Measurements from ENCODE around the gene TNFRSF14. TPM values are rescaled to one million over a fixed set of nuclear protein-coding genes. Genes with fewer than 3 reads are reported as not detected.
"Not testable (repeated sequence)": the region's sequence is repeated elsewhere in the genome, so short reads cannot be mapped to it uniquely, and the experiment has no call there.

Gene TNFRSF14
- total RNA-seq, 1 donor from 2014 or later: 0.61 TPM

DNA sequence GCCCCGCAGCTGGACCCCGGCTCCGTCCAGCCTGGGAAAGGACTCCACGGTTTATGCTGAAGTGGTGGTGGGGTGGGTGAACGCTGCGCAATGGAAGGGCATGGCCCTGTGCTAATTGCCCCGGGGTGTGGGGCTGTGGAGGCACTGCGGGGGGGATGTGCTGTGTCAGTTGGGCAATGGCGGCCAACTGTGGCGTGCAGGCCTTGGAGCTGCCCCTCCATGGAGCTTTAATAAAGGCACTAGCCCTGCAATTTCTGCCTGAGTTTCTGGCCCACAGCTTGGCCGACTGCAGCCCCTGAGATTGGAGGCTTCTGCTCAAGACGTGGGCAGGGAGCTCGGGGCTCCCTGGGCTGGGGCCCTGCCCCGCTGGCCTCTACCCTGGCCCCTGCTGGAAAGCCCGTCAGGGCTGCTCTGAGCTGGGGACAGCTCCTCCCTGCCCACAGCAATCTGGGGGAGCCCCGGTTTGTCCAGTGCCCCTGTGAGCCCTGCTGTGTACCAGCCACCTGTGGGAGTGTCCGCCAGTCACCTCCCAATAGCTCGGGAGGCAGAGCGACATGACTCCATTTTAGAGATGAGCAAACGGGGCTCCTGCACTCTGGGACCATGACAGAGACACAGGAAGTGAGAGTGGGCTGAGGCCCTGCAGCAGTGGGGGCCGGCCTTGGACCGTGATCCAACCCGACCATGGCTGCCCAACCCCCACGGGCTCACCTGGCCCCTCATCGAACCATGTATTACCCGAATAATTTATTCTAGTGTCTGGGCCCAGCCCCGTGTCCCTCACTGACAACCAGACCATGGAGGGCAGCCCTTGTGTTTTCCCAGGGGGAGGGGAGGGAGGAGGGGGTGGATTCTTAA lies 8.7 kb upstream of the TNFRSF14 start:
- H3K27ac Mint-ChIP-seq (ENCODE audit: unreplicated experiment): no peak overlapping the region
- DNase-seq (ENCODE audit: low read depth, low spot score): peak; percentile 24
- H3K4me1 Mint-ChIP-seq: peaks cover 29% of the 10 kb centered on the region
- TF ChIP-seq, protein P1, sequence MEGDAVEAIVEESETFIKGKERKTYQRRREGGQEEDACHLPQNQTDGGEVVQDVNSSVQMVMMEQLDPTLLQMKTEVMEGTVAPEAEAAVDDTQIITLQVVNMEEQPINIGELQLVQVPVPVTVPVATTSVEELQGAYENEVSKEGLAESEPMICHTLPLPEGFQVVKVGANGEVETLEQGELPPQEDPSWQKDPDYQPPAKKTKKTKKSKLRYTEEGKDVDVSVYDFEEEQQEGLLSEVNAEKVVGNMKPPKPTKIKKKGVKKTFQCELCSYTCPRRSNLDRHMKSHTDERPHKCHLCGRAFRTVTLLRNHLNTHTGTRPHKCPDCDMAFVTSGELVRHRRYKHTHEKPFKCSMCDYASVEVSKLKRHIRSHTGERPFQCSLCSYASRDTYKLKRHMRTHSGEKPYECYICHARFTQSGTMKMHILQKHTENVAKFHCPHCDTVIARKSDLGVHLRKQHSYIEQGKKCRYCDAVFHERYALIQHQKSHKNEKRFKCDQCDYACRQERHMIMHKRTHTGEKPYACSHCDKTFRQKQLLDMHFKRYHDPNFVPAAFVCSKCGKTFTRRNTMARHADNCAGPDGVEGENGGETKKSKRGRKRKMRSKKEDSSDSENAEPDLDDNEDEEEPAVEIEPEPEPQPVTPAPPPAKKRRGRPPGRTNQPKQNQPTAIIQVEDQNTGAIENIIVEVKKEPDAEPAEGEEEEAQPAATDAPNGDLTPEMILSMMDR (conservative IDR thresholded peaks at IDR 0.05): no peak
- no peaks in the 10 kb centered on the region for H3K9me3 Mint-ChIP-seq
- peak overlapping the region; percentile 87 for H3K4me3 Mint-ChIP-seq
- H3K36me3 Mint-ChIP-seq (ENCODE audit: low read depth): no peaks in the 10 kb centered on the region
- no peaks in the 10 kb centered on the region for H3K27me3 Mint-ChIP-seq (ENCODE audit: low read depth)

DNA sequence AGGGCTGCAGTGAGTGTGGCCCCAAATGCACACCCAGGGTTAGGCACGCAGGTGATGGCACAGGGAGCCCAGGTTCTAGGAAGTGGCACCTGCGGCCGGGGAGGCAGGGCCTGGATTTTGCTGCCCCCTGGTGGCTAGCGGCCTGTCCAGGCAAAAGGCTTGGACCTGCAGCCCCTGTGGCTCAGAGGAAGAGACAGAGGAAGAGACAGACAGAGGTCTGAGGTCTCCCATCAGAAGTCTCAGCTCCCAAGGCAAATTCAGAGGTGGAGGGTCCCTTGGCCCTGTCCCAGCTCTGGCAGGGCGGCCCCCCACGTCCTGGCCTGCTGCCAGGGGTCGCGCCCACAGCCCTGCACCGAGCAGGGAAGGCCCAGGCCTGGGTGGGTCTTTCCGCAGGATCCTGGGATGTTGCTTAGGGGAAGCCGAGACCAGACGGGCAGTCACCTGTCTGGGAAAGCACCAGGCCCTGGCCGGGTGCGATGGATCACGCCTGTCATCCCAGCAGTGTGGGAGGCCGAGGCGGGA lies 8.0 kb upstream of the TNFRSF14 start:
- H3K4me3 Mint-ChIP-seq: peak overlapping the region; percentile 87
- no peaks in the 10 kb centered on the region for H3K36me3 Mint-ChIP-seq (ENCODE audit: low read depth)
- H3K27ac Mint-ChIP-seq (ENCODE audit: unreplicated experiment): peak overlapping the region; percentile 86

DNA sequence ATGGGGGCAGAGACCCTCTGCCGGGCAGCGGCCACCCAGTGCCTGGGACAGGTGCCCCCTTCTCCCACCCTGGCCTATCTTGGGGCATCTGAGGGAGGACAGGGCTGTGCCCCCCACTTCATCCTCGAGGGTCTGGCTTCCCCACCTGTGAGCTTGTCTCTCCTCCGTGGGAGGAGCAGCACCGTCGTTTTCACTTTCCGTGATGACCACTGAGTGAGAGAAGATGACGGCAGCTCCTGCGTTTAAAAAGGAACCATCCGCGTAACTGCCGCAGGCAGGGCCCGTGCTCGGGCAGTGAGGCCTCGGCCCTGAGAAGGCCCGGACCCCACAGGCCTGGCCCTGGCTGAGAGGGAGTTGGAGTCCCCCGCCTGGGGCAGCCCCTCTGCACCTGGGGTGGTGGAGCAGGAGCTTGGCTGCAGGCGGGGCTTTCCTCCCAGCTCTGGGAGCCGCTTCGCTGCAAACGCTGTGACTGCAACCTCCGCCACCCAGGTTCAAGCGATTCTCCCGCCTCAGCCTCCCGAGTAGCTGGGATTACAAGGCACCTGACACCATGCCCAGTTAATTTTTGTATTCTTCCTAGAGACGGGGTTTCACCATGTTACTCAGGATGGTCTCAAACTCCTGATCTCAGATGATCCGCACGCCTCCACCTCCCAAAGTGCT lies 6.7 kb upstream of the TNFRSF14 start:
- not testable (repeated sequence) for H3K36me3 Mint-ChIP-seq (ENCODE audit: low read depth); H3K27me3 Mint-ChIP-seq (ENCODE audit: low read depth); H3K27ac Mint-ChIP-seq (ENCODE audit: unreplicated experiment); H3K9me3 Mint-ChIP-seq; DNase-seq (ENCODE audit: low read depth, low spot score)
- peak overlapping the region; percentile 31 for H3K4me3 Mint-ChIP-seq
- H3K4me1 Mint-ChIP-seq: peaks cover 22% of the 10 kb centered on the region

More for the DNA sequence above, 8.0 kb upstream of the TNFRSF14 start:
- peak; percentile 75 for DNase-seq (ENCODE audit: low read depth, low spot score)
- no peaks in the 10 kb centered on the region for H3K27me3 Mint-ChIP-seq (ENCODE audit: low read depth)
- TF ChIP-seq, protein P1 (conservative IDR thresholded peaks at IDR 0.05): peak; percentile 95
- H3K4me1 Mint-ChIP-seq: peaks cover 29% of the 10 kb centered on the region
- no peaks in the 10 kb centered on the region for H3K9me3 Mint-ChIP-seq

DNA sequence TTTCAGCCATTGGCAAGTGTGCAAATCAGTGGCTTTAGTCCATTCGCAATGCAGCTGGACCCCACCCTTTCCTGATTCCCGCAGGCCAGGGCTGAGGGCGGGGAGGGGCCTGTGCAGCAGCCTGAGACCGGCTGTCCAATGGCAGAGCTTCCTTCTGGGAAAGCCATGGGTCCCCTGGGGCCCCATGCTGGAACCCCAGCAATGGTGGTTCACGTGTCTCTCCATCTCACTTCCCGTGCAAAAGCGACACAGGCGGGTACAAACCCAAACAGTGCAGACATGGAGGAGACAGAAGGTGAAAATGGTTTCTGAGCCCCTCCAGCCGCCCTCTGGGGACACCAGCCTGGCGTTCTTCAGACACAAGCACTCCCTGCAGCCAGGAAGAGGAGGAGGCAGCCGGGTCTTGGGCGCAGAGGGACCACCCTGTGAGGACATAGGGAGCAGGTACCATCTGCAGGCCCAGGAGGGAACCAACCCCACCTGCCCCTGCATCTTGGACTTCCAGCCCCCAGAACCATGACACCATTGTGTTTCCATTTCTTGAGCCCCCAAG lies 5.8 kb upstream of the TNFRSF14 start:
- not testable (repeated sequence) for H3K4me3 Mint-ChIP-seq; H3K36me3 Mint-ChIP-seq (ENCODE audit: low read depth); H3K27me3 Mint-ChIP-seq (ENCODE audit: low read depth); DNase-seq (ENCODE audit: low read depth, low spot score); H3K9me3 Mint-ChIP-seq; H3K27ac Mint-ChIP-seq (ENCODE audit: unreplicated experiment)
- peaks cover 13% of the 10 kb centered on the region for H3K4me1 Mint-ChIP-seq

DNA sequence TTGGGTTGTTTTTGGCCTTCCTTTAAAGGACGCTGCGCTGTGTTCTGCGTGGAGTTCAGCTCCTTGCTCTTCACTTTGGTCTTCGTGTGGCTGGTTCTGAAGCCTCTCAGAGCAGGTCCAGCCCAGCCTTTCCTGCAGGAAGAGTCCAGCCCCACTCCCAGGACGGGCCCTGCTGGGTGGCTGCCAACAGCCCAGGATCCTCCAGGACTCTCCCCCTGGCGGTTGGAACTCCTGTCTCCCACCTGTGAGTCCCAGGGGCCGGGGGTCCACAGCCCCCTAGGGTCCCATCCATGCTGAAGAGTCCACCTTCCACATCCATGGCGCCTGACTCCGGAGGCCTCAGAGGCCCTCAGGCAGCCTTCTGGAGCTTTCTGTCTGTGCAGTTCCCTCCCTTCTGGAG lies 4.6 kb upstream of the TNFRSF14 start:
- H3K36me3 Mint-ChIP-seq (ENCODE audit: low read depth); H3K4me3 Mint-ChIP-seq; H3K27ac Mint-ChIP-seq (ENCODE audit: unreplicated experiment); H3K9me3 Mint-ChIP-seq; DNase-seq (ENCODE audit: low read depth, low spot score); H3K27me3 Mint-ChIP-seq (ENCODE audit: low read depth): not testable (repeated sequence)
- H3K4me1 Mint-ChIP-seq: peaks cover 15% of the 10 kb centered on the region

DNA sequence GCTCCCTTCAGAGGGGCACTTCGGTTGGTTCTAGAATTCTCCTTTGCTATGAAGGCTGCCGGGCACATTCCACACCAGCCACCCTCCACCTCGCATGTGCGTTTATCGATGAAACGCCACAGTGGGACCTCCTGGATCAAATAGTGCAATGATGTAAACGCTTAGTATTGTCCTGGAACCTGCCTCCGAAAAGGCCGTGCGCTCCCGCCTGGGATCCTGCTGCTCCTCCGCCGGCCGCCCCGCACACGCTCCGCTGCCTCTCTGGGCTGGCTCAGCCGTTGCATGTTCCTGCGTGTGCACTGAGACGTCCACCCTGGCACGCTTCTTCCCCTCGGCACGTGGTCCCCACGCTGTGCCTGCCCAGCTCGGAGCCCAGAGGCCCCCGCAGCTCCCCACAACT lies 4.0 kb upstream of the TNFRSF14 start:
- no peak overlapping the region for H3K27ac Mint-ChIP-seq (ENCODE audit: unreplicated experiment)
- H3K4me3 Mint-ChIP-seq: no peak overlapping the region
- no peak for DNase-seq (ENCODE audit: low read depth, low spot score)
- H3K4me1 Mint-ChIP-seq: peaks cover 16% of the 10 kb centered on the region
- H3K36me3 Mint-ChIP-seq (ENCODE audit: low read depth): no peaks in the 10 kb centered on the region
- no peaks in the 10 kb centered on the region for H3K9me3 Mint-ChIP-seq
- TF ChIP-seq, protein P1 (conservative IDR thresholded peaks at IDR 0.05): no peak
- H3K27me3 Mint-ChIP-seq (ENCODE audit: low read depth): no peaks in the 10 kb centered on the region

DNA sequence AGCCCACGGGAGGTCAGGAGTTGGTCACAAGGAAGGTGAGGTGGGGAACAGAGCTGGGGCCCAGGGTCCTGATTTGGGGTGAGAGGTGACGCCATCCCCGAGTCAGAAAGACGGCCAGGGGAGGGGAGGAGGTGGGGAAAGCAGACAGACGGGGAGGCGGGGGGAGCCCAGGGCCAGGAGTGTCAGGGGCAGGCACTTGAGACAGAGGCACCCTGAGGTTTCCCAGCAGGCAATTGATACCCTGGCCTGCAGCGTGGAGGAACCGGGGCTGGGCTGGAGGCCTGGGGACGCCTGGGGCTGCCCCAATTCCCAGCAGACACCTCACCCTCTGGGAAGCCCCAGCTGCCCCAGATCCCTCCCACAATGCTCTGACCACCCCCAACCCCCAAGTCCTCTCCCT lies 3.1 kb upstream of the TNFRSF14 start:
- not testable (repeated sequence) for H3K4me3 Mint-ChIP-seq, H3K9me3 Mint-ChIP-seq

More for the DNA sequence above, 3.1 kb upstream of the TNFRSF14 start:
- not testable (repeated sequence) for H3K36me3 Mint-ChIP-seq (ENCODE audit: low read depth); H3K27me3 Mint-ChIP-seq (ENCODE audit: low read depth); H3K27ac Mint-ChIP-seq (ENCODE audit: unreplicated experiment); DNase-seq (ENCODE audit: low read depth, low spot score)
- peaks cover 12% of the 10 kb centered on the region for H3K4me1 Mint-ChIP-seq
